ENCODE measurements around the gene TNS3. TPM values are rescaled to one million over a fixed set of nuclear protein-coding genes. Genes with fewer than 3 reads are reported as not detected.

TNS3 gene
- total and polyA plus RNA-seq, 2 of the 13 experiments (the other 11 are each of a cell fraction or from before 2014, with no cell fraction given) = 52.9 to 55.7 TPM

DNA sequence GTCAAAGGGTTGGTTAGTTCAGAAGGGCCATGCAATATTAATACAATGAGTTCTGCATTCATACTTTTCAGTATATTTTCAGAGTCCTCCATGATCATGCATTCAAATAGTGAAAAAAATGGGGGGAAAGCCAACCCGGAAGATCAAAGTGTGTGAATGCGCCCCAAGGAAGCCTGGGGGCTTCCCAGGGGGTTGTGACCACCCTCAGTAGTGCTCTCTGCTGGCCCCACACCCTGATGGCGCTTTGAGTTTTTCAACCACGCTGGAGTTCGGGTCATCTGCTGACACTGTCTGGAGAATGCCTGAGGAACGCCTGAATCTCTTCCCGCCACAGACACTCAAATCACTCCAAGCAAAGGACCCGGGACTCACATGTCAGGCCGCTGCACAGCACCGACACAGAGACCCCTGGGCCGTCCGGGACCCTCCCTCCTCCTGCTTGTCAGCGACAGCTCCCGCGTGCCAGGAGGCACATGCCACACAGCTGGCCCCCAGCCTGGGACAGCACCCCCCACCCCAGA is 1.0 kb downstream of the TNS3 start (continued):
- TF ChIP-seq GLI4 (CRISPR knock-in tag; IDR thresholded peaks at IDR 0.05; ENCODE audit: borderline replicate concordance) = no peak
- TF ChIP-seq, protein P1, sequence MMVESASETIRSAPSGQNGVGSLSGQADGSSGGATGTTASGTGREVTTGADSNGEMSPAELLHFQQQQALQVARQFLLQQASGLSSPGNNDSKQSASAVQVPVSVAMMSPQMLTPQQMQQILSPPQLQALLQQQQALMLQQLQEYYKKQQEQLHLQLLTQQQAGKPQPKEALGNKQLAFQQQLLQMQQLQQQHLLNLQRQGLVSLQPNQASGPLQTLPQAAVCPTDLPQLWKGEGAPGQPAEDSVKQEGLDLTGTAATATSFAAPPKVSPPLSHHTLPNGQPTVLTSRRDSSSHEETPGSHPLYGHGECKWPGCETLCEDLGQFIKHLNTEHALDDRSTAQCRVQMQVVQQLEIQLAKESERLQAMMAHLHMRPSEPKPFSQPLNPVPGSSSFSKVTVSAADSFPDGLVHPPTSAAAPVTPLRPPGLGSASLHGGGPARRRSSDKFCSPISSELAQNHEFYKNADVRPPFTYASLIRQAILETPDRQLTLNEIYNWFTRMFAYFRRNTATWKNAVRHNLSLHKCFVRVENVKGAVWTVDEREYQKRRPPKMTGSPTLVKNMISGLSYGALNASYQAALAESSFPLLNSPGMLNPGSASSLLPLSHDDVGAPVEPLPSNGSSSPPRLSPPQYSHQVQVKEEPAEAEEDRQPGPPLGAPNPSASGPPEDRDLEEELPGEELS (CRISPR knock-in tag; IDR thresholded peaks at IDR 0.05) = no peak
- TF ChIP-seq STAG1 (CRISPR knock-in tag; IDR thresholded peaks at IDR 0.05) = peak; percentile 25
- TF ChIP-seq, protein P2, sequence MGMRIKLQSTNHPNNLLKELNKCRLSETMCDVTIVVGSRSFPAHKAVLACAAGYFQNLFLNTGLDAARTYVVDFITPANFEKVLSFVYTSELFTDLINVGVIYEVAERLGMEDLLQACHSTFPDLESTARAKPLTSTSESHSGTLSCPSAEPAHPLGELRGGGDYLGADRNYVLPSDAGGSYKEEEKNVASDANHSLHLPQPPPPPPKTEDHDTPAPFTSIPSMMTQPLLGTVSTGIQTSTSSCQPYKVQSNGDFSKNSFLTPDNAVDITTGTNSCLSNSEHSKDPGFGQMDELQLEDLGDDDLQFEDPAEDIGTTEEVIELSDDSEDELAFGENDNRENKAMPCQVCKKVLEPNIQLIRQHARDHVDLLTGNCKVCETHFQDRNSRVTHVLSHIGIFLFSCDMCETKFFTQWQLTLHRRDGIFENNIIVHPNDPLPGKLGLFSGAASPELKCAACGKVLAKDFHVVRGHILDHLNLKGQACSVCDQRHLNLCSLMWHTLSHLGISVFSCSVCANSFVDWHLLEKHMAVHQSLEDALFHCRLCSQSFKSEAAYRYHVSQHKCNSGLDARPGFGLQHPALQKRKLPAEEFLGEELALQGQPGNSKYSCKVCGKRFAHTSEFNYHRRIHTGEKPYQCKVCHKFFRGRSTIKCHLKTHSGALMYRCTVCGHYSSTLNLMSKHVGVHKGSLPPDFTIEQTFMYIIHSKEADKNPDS (CRISPR knock-in tag; IDR thresholded peaks at IDR 0.05) = no peak
- TF ChIP-seq, protein P3, sequence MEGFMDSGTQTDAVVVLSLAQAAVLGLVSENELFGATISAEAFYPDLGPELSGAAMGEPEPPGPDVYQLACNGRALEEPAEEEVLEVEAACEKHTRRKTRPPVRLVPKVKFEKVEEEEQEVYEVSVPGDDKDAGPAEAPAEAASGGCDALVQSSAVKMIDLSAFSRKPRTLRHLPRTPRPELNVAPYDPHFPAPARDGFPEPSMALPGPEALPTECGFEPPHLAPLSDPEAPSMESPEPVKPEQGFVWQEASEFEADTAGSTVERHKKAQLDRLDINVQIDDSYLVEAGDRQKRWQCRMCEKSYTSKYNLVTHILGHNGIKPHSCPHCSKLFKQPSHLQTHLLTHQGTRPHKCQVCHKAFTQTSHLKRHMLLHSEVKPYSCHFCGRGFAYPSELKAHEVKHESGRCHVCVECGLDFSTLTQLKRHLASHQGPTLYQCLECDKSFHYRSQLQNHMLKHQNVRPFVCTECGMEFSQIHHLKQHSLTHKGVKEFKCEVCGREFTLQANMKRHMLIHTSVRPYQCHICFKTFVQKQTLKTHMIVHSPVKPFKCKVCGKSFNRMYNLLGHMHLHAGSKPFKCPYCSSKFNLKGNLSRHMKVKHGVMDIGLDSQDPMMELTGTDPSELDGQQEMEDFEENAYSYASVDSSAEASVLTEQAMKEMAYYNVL (CRISPR knock-in tag; IDR thresholded peaks at IDR 0.05; ENCODE audit: borderline replicate concordance) = no peak
- peak; percentile 48 for TF ChIP-seq ASH2L (IDR thresholded peaks at IDR 0.05; ENCODE audit: insufficient read length, low read depth, low read length)
- TF ChIP-seq GFI1 (CRISPR knock-in tag; IDR thresholded peaks at IDR 0.05; ENCODE audit: borderline replicate concordance) = no peak
- TF ChIP-seq JDP2 (CRISPR knock-in tag; IDR thresholded peaks at IDR 0.05; ENCODE audit: borderline replicate concordance) = no peak
- no peak for TF ChIP-seq SP5 (CRISPR knock-in tag; IDR thresholded peaks at IDR 0.05; ENCODE audit: borderline replicate concordance, low read depth)
- no peak for TF ChIP-seq YEATS2 (CRISPR knock-in tag; IDR thresholded peaks at IDR 0.05; ENCODE audit: borderline replicate concordance)
- TF ChIP-seq ERF (CRISPR knock-in tag; IDR thresholded peaks at IDR 0.05) = no peak
- TF ChIP-seq, protein P4, sequence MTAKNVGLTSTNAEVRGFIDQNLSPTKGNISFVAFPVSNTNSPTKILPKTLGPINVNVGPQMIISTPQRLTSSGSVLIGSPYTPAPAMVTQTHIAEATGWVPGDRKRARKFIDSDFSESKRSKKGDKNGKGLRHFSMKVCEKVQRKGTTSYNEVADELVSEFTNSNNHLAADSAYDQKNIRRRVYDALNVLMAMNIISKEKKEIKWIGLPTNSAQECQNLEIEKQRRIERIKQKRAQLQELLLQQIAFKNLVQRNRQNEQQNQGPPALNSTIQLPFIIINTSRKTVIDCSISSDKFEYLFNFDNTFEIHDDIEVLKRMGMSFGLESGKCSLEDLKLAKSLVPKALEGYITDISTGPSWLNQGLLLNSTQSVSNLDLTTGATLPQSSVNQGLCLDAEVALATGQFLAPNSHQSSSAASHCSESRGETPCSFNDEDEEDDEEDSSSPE (CRISPR knock-in tag; IDR thresholded peaks at IDR 0.05) = peak; percentile 39; the same call in 1 of the 2 replicates
- TF ChIP-seq, protein P5, sequence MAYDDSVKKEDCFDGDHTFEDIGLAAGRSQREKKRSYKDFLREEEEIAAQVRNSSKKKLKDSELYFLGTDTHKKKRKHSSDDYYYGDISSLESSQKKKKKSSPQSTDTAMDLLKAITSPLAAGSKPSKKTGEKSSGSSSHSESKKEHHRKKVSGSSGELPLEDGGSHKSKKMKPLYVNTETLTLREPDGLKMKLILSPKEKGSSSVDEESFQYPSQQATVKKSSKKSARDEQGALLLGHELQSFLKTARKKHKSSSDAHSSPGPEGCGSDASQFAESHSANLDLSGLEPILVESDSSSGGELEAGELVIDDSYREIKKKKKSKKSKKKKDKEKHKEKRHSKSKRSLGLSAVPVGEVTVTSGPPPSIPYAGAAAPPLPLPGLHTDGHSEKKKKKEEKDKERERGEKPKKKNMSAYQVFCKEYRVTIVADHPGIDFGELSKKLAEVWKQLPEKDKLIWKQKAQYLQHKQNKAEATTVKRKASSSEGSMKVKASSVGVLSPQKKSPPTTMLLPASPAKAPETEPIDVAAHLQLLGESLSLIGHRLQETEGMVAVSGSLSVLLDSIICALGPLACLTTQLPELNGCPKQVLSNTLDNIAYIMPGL (CRISPR knock-in tag; IDR thresholded peaks at IDR 0.05; ENCODE audit: borderline replicate concordance in 1 of 2, low read depth in 1 of 2) = peak in 1 of 2 experiments; percentile 23; a peak in 2 of 4 replicates
- TF ChIP-seq, protein P6, sequence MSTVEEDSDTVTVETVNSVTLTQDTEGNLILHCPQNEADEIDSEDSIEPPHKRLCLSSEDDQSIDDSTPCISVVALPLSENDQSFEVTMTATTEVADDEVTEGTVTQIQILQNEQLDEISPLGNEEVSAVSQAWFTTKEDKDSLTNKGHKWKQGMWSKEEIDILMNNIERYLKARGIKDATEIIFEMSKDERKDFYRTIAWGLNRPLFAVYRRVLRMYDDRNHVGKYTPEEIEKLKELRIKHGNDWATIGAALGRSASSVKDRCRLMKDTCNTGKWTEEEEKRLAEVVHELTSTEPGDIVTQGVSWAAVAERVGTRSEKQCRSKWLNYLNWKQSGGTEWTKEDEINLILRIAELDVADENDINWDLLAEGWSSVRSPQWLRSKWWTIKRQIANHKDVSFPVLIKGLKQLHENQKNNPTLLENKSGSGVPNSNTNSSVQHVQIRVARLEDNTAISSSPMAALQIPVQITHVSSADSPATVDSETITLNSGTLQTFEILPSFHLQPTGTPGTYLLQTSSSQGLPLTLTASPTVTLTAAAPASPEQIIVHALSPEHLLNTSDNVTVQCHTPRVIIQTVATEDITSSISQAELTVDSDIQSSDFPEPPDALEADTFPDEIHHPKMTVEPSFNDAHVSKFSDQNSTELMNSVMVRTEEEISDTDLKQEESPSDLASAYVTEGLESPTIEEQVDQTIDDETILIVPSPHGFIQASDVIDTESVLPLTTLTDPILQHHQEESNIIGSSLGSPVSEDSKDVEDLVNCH (CRISPR knock-in tag; IDR thresholded peaks at IDR 0.05) = no peak
- TF ChIP-seq ZNF724P (CRISPR knock-in tag; IDR thresholded peaks at IDR 0.05; ENCODE audit: borderline replicate concordance) = no peak
- no peak for TF ChIP-seq SKI (IDR thresholded peaks at IDR 0.05; ENCODE audit: partially characterized antibody)
- peak; percentile 79; the same call in 1 of the 2 replicates for TF ChIP-seq ZBTB7A (CRISPR knock-in tag; IDR thresholded peaks at IDR 0.05)

Measured in HepG2 (cell line).